ENCODE results near the gene DIPK1A. TPM values are rescaled to one million over a fixed set of nuclear protein-coding genes. Genes with fewer than 3 reads are reported as not detected.
A peak's percentile ranks its signal among the peaks of the same experiment; 100 is the strongest.

The DIPK1A gene
- total RNA-seq, 1 donor from 2014 or later: 9.7 TPM

DNA sequence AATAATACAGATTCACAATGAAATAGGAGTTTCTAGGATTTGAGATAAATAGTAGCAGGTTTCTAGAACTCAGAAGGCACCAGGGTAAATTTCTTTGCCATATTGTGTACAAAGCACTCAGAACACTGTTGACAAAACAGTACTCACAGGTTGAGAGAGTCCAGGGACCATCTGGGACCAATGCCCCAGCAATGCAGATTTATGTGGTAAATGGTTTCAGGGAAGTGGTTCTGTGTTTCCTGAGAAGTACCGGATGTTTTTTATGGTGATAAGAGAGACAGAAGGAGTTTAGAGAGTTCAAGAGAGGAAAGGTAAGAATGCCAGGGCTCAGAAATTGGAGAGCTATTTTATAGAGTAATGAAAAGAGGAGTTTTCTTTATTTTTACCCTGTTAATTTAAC lies 29.6 kb upstream of the DIPK1A start:
- Histone ChIP-seq H3K4me3 (ENCODE audit: low read depth, low read length) (no peak overlapping the region), H3K36me3 (ENCODE audit: control insufficient read depth, insufficient read depth, low read length) (no peaks in the 10 kb centered on the region), H3K27me3 (ENCODE audit: control insufficient read depth, insufficient read depth, low read length) (no peaks in the 10 kb centered on the region)
- DNase-seq (ENCODE audit: low read depth) (no peak), FAIRE-seq (no peak)
- TF ChIP-seq, protein P1, sequence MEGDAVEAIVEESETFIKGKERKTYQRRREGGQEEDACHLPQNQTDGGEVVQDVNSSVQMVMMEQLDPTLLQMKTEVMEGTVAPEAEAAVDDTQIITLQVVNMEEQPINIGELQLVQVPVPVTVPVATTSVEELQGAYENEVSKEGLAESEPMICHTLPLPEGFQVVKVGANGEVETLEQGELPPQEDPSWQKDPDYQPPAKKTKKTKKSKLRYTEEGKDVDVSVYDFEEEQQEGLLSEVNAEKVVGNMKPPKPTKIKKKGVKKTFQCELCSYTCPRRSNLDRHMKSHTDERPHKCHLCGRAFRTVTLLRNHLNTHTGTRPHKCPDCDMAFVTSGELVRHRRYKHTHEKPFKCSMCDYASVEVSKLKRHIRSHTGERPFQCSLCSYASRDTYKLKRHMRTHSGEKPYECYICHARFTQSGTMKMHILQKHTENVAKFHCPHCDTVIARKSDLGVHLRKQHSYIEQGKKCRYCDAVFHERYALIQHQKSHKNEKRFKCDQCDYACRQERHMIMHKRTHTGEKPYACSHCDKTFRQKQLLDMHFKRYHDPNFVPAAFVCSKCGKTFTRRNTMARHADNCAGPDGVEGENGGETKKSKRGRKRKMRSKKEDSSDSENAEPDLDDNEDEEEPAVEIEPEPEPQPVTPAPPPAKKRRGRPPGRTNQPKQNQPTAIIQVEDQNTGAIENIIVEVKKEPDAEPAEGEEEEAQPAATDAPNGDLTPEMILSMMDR (IDR thresholded peaks at IDR 0.05; ENCODE audit: insufficient read depth, low read length, severe bottlenecking): no peak

DNA sequence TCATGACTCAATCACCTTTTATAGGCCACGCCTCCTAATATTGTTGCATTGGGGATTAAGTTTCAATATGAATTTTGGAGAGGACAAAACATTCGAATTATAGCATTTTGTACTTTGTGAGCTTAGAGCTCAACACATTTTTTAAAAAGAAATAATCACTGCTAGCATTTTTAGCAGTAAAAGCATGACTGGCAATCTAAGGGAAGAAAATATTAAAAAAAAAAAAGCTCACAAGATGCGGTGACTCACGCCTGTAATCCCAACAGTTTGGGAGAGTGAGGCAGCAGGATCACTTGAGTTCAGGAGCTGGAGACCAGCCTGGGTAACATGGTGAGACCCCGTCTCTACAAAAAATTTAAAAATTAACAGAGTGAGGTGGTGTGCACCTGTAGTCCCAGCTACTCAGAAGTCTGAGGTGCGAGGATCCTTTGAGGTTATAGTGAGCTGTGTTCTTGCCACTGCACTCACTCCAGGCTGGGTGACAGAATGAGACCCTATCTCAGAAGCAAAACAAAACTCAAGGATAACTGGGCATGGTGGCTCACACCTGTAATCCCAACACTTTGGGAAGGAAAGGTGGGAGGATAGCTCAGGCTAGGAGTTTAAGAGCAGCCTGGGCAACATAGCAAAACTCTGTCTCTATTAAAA lies 28.8 kb upstream of the DIPK1A start:
- DNase-seq (ENCODE audit: low read depth): peak; percentile 65
- TF ChIP-seq, protein P1 (IDR thresholded peaks at IDR 0.05; ENCODE audit: insufficient read depth, low read length, severe bottlenecking): no peak
- no peaks in the 10 kb centered on the region for H3K27me3 ChIP-seq (ENCODE audit: control insufficient read depth, insufficient read depth, low read length)

DNA sequence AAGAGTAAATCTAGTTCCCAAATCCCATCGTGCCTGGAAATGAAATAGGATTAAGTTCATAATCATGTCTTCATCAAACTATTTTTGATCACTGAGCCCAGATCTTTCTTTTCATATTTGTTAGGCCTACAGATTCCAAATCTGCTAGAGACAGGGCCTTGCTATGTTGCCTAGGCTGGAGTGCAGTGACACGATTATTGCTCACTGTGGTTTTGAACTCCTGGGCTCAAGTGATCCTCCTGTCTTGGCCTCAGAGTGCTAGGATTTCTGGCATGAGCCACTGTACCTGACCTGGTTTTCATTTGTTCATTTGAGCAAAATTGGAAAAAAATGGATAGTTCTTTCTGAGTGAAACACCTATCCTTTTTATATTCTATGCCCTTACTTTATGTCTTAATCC lies 28.0 kb upstream of the DIPK1A start:
- H3K36me3 ChIP-seq (ENCODE audit: control insufficient read depth, insufficient read depth, low read length): no peaks in the 10 kb centered on the region
- no peaks in the 10 kb centered on the region for H3K27me3 ChIP-seq (ENCODE audit: control insufficient read depth, insufficient read depth, low read length)
- no peak overlapping the region for H3K4me3 ChIP-seq (ENCODE audit: low read depth, low read length)
- FAIRE-seq (no peak), DNase-seq (ENCODE audit: low read depth) (peak; percentile 30)
- TF ChIP-seq, protein P1 (IDR thresholded peaks at IDR 0.05; ENCODE audit: insufficient read depth, low read length, severe bottlenecking): no peak

More for the DNA sequence above, 28.8 kb upstream of the DIPK1A start:
- FAIRE-seq: no peak
- no peak overlapping the region for H3K4me3 ChIP-seq (ENCODE audit: low read depth, low read length)
- H3K36me3 ChIP-seq (ENCODE audit: control insufficient read depth, insufficient read depth, low read length): no peaks in the 10 kb centered on the region

DNA sequence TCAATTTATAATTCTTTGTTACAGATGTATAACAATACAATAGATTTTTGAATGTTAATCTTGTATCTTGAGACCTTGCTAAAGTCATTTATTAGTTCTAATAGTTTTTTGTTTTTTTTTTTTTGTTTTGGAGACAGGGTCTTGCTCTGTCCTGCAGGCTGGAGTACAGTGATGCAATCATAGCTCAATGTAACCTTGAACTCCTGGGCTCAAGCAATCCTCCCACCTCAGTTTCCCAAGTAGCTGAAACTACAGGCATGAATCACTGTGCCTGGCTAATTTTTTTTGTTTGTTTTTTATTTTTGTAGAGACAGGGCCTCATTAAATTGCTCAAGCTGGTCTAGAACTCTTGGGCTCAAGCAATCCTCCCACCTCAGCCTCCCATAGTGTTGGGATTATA lies 26.2 kb upstream of the DIPK1A start:
- DNase-seq (ENCODE audit: low read depth) (no peak), FAIRE-seq (no peak)
- Histone ChIP-seq H3K36me3 (ENCODE audit: control insufficient read depth, insufficient read depth, low read length) (no peaks in the 10 kb centered on the region), H3K27me3 (ENCODE audit: control insufficient read depth, insufficient read depth, low read length) (no peaks in the 10 kb centered on the region), H3K4me3 (ENCODE audit: low read depth, low read length) (no peak overlapping the region)
- TF ChIP-seq, protein P1 (IDR thresholded peaks at IDR 0.05; ENCODE audit: insufficient read depth, low read length, severe bottlenecking): no peak

DNA sequence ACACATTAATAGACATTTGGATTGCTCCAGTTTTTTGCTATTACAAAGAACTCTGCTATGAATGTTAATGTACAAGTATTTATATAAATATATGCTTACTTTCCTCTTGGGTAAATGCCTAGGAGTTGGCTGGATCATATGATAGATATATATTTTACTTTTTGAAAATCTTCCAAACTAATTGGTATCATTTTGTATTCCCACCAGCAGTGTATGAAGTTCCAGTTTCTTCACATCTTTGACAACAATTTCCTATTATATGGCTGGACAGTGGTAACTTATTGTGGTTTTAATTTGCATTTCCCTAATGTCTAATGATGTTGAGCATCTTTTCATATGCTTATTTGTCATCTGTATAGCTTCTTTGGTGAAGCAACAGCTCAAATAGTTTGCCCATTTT lies 23.8 kb upstream of the DIPK1A start:
- Histone ChIP-seq H3K27me3 (ENCODE audit: control insufficient read depth, insufficient read depth, low read length) (no peaks in the 10 kb centered on the region), H3K4me3 (ENCODE audit: low read depth, low read length) (no peak overlapping the region), H3K36me3 (ENCODE audit: control insufficient read depth, insufficient read depth, low read length) (no peaks in the 10 kb centered on the region)
- DNase-seq (ENCODE audit: low read depth) (no peak), FAIRE-seq (no peak)
- TF ChIP-seq, protein P1 (IDR thresholded peaks at IDR 0.05; ENCODE audit: insufficient read depth, low read length, severe bottlenecking): no peak
